Frontal cortex (tissue), 4 donors: Measurements from ENCODE around the gene SORBS1. TPM values are rescaled to one million over a fixed set of nuclear protein-coding genes. Genes with fewer than 3 reads are reported as not detected.

Experiments used
- DNase-seq, 2 donors: peaks; one replicate each; pipeline ENCODE4 v3.0.0; 2012; ENCODE audit warnings: low spot score in 2 of 2
- FAIRE-seq: peaks from 2 replicates; lab custom pipeline; 2012; peaks lifted over from hg19 to GRCh38; lab: Jason Lieb, UNC
- total RNA-seq: library from RNA; depleted of rRNA; stranded (reverse); fragments of >200 nt; gene quantifications from one replicate; pipeline ENCODE4 v1.2.3, GENCODE V29; 2014
- donor health status: control.
- donor health status: control.
- donor health status: control.

The SORBS1 gene
- total RNA-seq, 1 donor from 2014 or later, result 90.5 TPM

GRCh38 chr10:95267251-95267650 is 293.9 kb downstream of the SORBS1 start:
- no peak for DNase-seq
- peak; percentile 52 for FAIRE-seq

- DNase-seq (no peak), FAIRE-seq (no peak)
These were observed 294.5 kb downstream of the SORBS1 start for GRCh38 chr10:95266674-95267095.

- no peak for FAIRE-seq
- no peak for DNase-seq
These were observed 295.6 kb downstream of the SORBS1 start for GRCh38 chr10:95265572-95265971.

- FAIRE-seq (no peak), DNase-seq (no peak)
These were observed 296.7 kb downstream of the SORBS1 start for GRCh38 chr10:95264227-95265051.

- FAIRE-seq (no peak), DNase-seq (no peak)
These were observed 297.3 kb downstream of the SORBS1 start for GRCh38 chr10:95263864-95264226.

- FAIRE-seq, result no peak
- DNase-seq, result no peak
These were observed 298.2 kb downstream of the SORBS1 start for GRCh38 chr10:95262763-95263518.

- DNase-seq, result no peak
- FAIRE-seq, result no peak
These were observed 299.2 kb downstream of the SORBS1 start for GRCh38 chr10:95261926-95262325.

Other genes starting within 250 kb of the SORBS1 start
- gene ALDH18A1, start 95.3 kb upstream of the SORBS1 start, total RNA-seq, result 44.0 TPM
- gene TCTN3, start 132.6 kb upstream of the SORBS1 start, total RNA-seq, result 16.3 TPM
- gene ENTPD1, start 194.8 kb upstream of the SORBS1 start, total RNA-seq, result 6.9 TPM